ENCODE measurements around the gene CEBPA. TPM values are rescaled to one million over a fixed set of nuclear protein-coding genes. Genes with fewer than 3 reads are reported as not detected.

The CEBPA gene
- 10 to 100 TPM; 27.1 to 33.5 (median 31.5) TPM for total RNA-seq

GRCh38 chr19:33302175-33302973 is at the start of gene CEBPA:
CEBPA (minus strand) TSS chr19:33302534; CDS start chr19:33302414, 120 bp downstream.
- 0% methylated on average over 11 of the region's 111 CpGs; no CpG with 5 or more reads in 1 of the 2 donors for whole genome bisulfite sequencing, 2 donors
- no peak for DNase-seq
- H3K27ac ChIP-seq, result peak within 1 kb of the TSS; percentile 89 to 95 (median 90)
- no peaks in the 10 kb centered on the region for H3K36me3 ChIP-seq
- intact Hi-C loops (cut with DNase I), result loop anchor here (5.0 kb wide), 1 partner anchor 70 kb away; the partner anchor contains the start of gene CEBPG
- H3K27me3 ChIP-seq, result peaks cover 0 to 34% (median 0%) of the 10 kb centered on the region in 4 donors
- TF ChIP-seq POLR2A (IDR thresholded peaks at IDR 0.05) (peak in 3 of 4 donors; percentile 86 to 98 (median 97)), CTCF (IDR thresholded peaks at IDR 0.05) (peak in 4 of 6 experiments; percentile 63 to 85 (median 78))
- H3K4me1 ChIP-seq, result peaks cover 37 to 73% (median 41%) of the 10 kb centered on the region in 3 donors
- H3K9me3 ChIP-seq, result no peaks in the 10 kb centered on the region
- H3K4me3 ChIP-seq, result peak within 1 kb of the TSS; percentile 78 to 94 (median 87)

- H3K27ac ChIP-seq, result no peak overlapping the region
- H3K27me3 ChIP-seq, result peaks cover 0 to 24% (median 0%) of the 10 kb centered on the region in 4 donors
- no peak for DNase-seq
- no peaks in the 10 kb centered on the region for H3K36me3 ChIP-seq
- H3K9me3 ChIP-seq, result peaks cover 0 to 4% (median 3%) of the 10 kb centered on the region in 3 donors
- TF ChIP-seq CTCF (IDR thresholded peaks at IDR 0.05) (no peak), POLR2A (IDR thresholded peaks at IDR 0.05) (no peak)
- WGBS, 2 donors, result 42 to 60% methylated on average over 12 of the region's 12 CpGs
- H3K4me1 ChIP-seq, result peaks cover 0 to 14% (median 0%) of the 10 kb centered on the region in 3 donors
- H3K4me3 ChIP-seq, result no peak overlapping the region
- intact Hi-C loops (cut with DNase I), result no loop called here
Measured at GRCh38 chr19:33350538-33351309, 48.4 kb upstream of the CEBPA start.

- Histone ChIP-seq H3K4me1 (peaks cover 0 to 18% (median 0%) of the 10 kb centered on the region in 3 donors), H3K27me3 (peaks cover 0 to 35% (median 0%) of the 10 kb centered on the region in 4 donors), H3K9me3 (no peaks in the 10 kb centered on the region), H3K36me3 (no peaks in the 10 kb centered on the region), H3K27ac (no peak overlapping the region), H3K4me3 (no peak overlapping the region)
- no peak for TF ChIP-seq CTCF (IDR thresholded peaks at IDR 0.05)
- no peak for TF ChIP-seq POLR2A (IDR thresholded peaks at IDR 0.05)
- intact Hi-C loops (cut with DNase I), result no loop called here
- no peak for DNase-seq
- 67 to 72% methylated on average over 12 of the region's 12 CpGs for WGBS, 2 donors
Measured at GRCh38 chr19:33349319-33350289, 47.3 kb upstream of the CEBPA start.

- Histone ChIP-seq H3K27me3 (peaks cover 0 to 41% (median 0%) of the 10 kb centered on the region in 4 donors), H3K9me3 (no peaks in the 10 kb centered on the region), H3K4me3 (no peak overlapping the region), H3K4me1 (peaks cover 0 to 28% (median 0%) of the 10 kb centered on the region in 3 donors), H3K36me3 (no peaks in the 10 kb centered on the region), H3K27ac (no peak overlapping the region)
- DNase-seq, result no peak
- TF ChIP-seq POLR2A (IDR thresholded peaks at IDR 0.05), result no peak
- TF ChIP-seq CTCF (IDR thresholded peaks at IDR 0.05), result no peak
- WGBS, 2 donors, result 80 to 84% methylated on average over 12 of the region's 12 CpGs
- intact Hi-C loops (cut with DNase I), result no loop called here
Measured at GRCh38 chr19:33348301-33349010, 46.1 kb upstream of the CEBPA start.

Measured in esophagus squamous epithelium (tissue), 5 donors.